Activated CD8-positive, alpha-beta memory T cell treated with anti-CD3 and anti-CD28 coated beads, Interleukin-2, amount 10 ng/mL, durations not matched to agents 7 days and 5 days (primary cell): ENCODE results near the gene PPP1R16B. TPM values are rescaled to one million over a fixed set of nuclear protein-coding genes. Genes with fewer than 3 reads are reported as not detected.
A peak's percentile ranks its signal among the peaks of the same experiment; 100 is the strongest.

ENCODE experiments used
- ATAC-seq: fragments of 150-1000 bp; cut with Tn5 transposase; one replicate; pipeline ENCODE4 v1.10.0; 2021; ENCODE audit warnings: moderate library complexity
- CTCF ChIA-PET: fragments of 350-600 bp; sonication (Branson Sonifier 250); formaldehyde crosslinking; loops from one replicate; lab custom pipeline; 2021; ENCODE audit warnings: antibody characterized with exemption; lab: Charles Lee
- DNase-seq: peaks from one replicate; pipeline ENCODE4 v3.0.0-alpha.2; 2020
- H3K27ac Mint-ChIP-seq: one replicate; pipeline ENCODE4 v1.8.0; 2021; ENCODE audit warnings: mild to moderate bottlenecking, mixed read lengths
- H3K27me3 Mint-ChIP-seq: one replicate; pipeline ENCODE4 v1.8.0; 2021; ENCODE audit warnings: mixed read lengths
- H3K36me3 Mint-ChIP-seq: one replicate; pipeline ENCODE4 v1.8.0; 2021; ENCODE audit warnings: mild to moderate bottlenecking, mixed read lengths
- H3K4me1 Mint-ChIP-seq: one replicate; pipeline ENCODE4 v1.8.0; 2021; ENCODE audit warnings: mixed read lengths
- H3K4me3 Mint-ChIP-seq: one replicate; pipeline ENCODE4 v1.8.0; 2021; ENCODE audit warnings: mild to moderate bottlenecking, moderate library complexity, mixed read lengths
- H3K9me3 Mint-ChIP-seq: one replicate; pipeline ENCODE4 v1.8.0; 2022; ENCODE audit warnings: low read depth, mixed read lengths
- total RNA-seq, 2 experiments: library from RNA; stranded (reverse); gene quantifications; one replicate each; pipeline ENCODE4 v1.2.3, GENCODE V29; 2021

The PPP1R16B gene
- total RNA-seq, result 100 to 1,000 TPM in 1 of 2 experiments, 10 to 100 TPM in 1; 86.5 to 128 TPM

DNA sequence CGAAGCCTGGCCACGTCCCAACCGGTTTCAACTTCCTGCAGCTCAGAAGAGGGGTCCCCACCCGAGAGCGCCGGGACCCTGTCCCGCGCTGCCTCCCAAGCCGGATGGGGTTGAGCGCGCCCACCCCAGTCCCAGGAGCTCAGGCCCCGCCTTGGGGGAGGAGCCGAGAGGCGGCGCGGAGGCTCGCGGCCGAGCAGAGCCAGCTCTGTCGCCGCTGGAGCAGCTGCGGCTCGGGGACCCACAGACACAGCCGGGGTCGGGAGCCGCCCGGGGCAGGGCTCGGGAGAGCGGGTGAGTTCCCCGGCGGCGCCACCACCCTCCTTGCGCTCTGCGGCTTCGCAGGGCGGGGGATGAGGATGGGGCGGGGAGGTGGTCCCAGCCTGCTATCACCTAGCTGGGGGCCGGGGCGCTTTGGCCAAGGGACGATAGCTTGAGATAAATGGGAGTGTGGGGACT, at the start of gene PPP1R16B:
PPP1R16B (plus strand) TSS at position 196 of the 456 bp plus-strand sequence. CDS start 30,229 bp downstream, outside the sequence.
- Mint-ChIP-seq H3K27ac (peak within 1 kb of the TSS; percentile 98), H3K27me3 (no peaks in the 10 kb centered on the region), H3K9me3 (no peaks in the 10 kb centered on the region), H3K4me1 (peaks cover 57% of the 10 kb centered on the region), H3K4me3 (peak within 1 kb of the TSS; percentile 88), H3K36me3 (peaks cover 29% of the 10 kb centered on the region)
- peak; percentile 86 for ATAC-seq
- peak; percentile 93 for DNase-seq
- CTCF ChIA-PET, result interaction anchor here (0.8 to 4.1 kb wide), 18 partner anchors 11 to 123 kb away, joined by 3 to 38 read pairs (median 4); partner anchors contain the start of gene FAM83D

DNA sequence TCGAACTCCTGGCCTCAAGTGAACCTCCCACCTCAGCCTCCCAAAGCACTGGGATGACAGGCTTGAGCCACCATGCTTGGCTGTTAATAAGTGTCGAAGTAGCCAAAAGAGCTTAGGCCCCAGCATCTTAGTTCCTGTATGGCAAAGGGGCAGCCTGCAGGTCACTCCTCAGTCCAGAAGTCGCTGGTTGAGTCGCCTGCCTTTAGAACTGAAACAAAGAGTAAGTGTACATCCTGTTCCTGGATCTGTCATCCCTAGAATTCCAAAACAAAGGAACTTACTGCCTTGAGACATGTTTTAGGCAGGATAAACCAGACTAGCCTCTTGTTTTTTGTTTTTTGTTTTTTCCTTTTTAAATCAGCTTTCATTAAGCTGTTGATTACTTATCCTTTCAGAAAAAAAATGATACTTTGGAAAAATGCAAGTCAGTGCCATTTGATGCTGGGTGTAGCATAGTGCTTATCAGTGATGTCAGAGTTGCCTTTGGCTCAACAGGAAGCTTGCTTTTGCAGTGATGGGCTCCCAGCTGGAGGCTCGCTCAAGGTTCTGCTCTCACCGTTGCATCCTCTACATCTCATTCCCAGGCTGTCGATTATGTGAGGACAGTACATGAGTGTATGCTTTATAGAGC, 48.2 kb upstream of the PPP1R16B start:
- DNase-seq (no peak), ATAC-seq (no peak)
- Mint-ChIP-seq H3K36me3 (peaks cover 17% of the 10 kb centered on the region), H3K4me3 (no peak overlapping the region), H3K27me3 (no peaks in the 10 kb centered on the region), H3K27ac (no peak overlapping the region), H3K4me1 (no peaks in the 10 kb centered on the region), H3K9me3 (no peaks in the 10 kb centered on the region)
- CTCF ChIA-PET, result interaction anchor here (1.2 kb wide), 1 partner anchor 33 kb away, joined by 5 read pairs; no protein-coding TSS in a partner anchor

GRCh38 chr20:38759106-38759505, 46.4 kb upstream of the PPP1R16B start:
- Mint-ChIP-seq H3K4me3 (no peak overlapping the region), H3K36me3 (peaks cover 19% of the 10 kb centered on the region), H3K27ac (no peak overlapping the region), H3K9me3 (no peaks in the 10 kb centered on the region), H3K27me3 (no peaks in the 10 kb centered on the region), H3K4me1 (peaks cover 6% of the 10 kb centered on the region)
- CTCF ChIA-PET, result no interaction called here
- ATAC-seq (no peak), DNase-seq (no peak)

DNA sequence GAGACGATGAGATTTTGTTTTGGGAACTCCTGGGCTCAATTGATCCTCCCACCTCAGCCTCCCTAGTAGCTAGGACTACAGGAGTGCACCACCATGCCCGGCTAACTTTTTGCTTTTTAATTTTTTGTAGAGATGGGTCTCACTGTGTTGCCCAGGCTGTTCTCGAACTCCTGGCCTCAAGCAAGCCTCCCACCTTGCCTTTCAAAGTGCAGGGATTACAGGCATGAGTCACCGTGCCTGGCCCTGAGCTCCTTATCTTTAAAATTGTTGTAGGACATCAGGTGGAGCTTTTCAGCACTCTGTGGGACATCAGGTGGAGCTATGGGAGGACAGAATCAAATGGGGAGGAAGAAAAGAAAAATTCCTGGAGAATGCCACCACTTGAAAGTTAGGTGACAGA, 44.5 kb upstream of the PPP1R16B start:
- no peaks in the 10 kb centered on the region for H3K9me3 Mint-ChIP-seq
- ATAC-seq, result no peak
- no peak for DNase-seq
- no peak overlapping the region for H3K27ac Mint-ChIP-seq
- peaks cover 19% of the 10 kb centered on the region for H3K36me3 Mint-ChIP-seq
- H3K4me1 Mint-ChIP-seq, result peaks cover 9% of the 10 kb centered on the region
- no peaks in the 10 kb centered on the region for H3K27me3 Mint-ChIP-seq
- no peak overlapping the region for H3K4me3 Mint-ChIP-seq
- CTCF ChIA-PET, result interaction anchor here (0.9 to 1.1 kb wide), 4 partner anchors 9 to 132 kb away, joined by 3 to 5 read pairs (median 3); no protein-coding TSS in a partner anchor

DNA sequence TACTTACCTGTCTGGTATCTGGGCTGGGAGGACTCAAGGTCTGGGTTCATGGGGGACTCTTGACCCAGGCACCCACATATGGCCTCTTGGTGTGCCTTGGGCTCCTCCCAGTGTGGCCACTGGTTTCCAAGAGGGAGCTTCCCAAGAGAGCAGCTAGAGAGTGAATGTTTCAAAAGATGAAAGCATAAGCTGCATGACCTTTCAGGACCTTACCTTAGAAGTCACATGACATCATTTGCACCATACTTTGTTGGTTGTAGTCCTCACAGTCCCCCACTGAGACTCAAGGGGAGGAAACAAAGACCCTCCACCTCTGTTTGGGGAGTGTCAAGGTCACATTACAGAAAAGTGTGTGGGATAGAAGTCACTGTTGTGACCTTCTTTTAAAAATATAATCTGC, 43.3 kb upstream of the PPP1R16B start:
- Mint-ChIP-seq H3K27me3 (no peaks in the 10 kb centered on the region), H3K4me3 (no peak overlapping the region), H3K27ac (no peak overlapping the region), H3K36me3 (peaks cover 21% of the 10 kb centered on the region), H3K9me3 (no peaks in the 10 kb centered on the region), H3K4me1 (peaks cover 9% of the 10 kb centered on the region)
- CTCF ChIA-PET, result interaction anchor here (1.6 kb wide), 1 partner anchor 103 kb away, joined by 5 read pairs; no protein-coding TSS in a partner anchor
- no peak for ATAC-seq
- no peak for DNase-seq

- no peaks in the 10 kb centered on the region for H3K27me3 Mint-ChIP-seq
- no peaks in the 10 kb centered on the region for H3K9me3 Mint-ChIP-seq
- CTCF ChIA-PET, result interaction anchor here (0.8 to 2.5 kb wide), 4 partner anchors 11 to 105 kb away, joined by 3 to 7 read pairs (median 4); no protein-coding TSS in a partner anchor
- ATAC-seq (no peak), DNase-seq (no peak)
- no peak overlapping the region for H3K27ac Mint-ChIP-seq
- no peak overlapping the region for H3K4me3 Mint-ChIP-seq
- H3K4me1 Mint-ChIP-seq, result peaks cover 9% of the 10 kb centered on the region
- H3K36me3 Mint-ChIP-seq, result peaks cover 17% of the 10 kb centered on the region
These were observed 41.9 kb upstream of the PPP1R16B start for GRCh38 chr20:38763616-38764015.

DNA sequence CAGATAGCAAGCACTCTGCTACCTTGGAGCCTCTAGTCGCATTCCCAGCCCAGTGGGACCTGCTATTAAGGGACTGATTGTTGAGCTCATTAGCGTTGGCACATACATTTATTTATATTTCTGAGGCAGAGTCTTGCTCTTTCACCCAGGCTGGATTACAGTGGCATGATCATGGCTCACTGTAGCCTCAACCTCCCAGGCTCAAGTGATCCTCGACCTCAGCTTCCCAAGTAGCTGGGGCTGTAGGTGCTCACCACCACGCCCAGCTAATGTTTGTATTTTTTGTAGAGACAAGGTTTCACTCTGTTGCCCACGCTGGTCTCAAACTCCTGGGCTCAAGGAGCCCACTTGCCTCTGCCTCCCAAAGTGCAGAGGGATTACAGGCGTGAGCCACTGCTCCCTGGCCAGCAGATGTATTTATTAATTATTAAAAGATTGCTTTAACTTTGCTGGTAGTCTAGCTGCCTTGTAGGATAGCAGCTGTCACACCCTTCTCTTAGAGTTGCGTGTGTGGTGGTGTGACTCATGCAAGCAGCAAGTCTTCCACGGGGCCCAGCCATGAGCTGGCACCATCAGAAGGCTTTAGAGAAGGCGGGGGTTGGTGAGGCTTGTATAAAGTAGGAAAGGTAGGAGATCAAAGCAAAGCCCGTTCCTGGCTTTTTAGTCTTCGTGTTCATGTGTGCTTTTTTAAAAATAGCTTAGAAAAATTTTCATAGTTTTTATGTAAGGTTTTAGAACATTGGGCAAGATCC, 40.8 kb upstream of the PPP1R16B start:
- ATAC-seq, result peak; percentile 69
- no peaks in the 10 kb centered on the region for H3K9me3 Mint-ChIP-seq
- peaks cover 9% of the 10 kb centered on the region for H3K4me1 Mint-ChIP-seq
- peaks cover 18% of the 10 kb centered on the region for H3K36me3 Mint-ChIP-seq
- H3K4me3 Mint-ChIP-seq, result no peak overlapping the region
- DNase-seq, result no peak
- CTCF ChIA-PET, result interaction anchor here (1.6 to 3.4 kb wide), 3 partner anchors 12 to 34 kb away, joined by 3 to 20 read pairs (median 7); no protein-coding TSS in a partner anchor
- H3K27me3 Mint-ChIP-seq, result no peaks in the 10 kb centered on the region
- H3K27ac Mint-ChIP-seq, result no peak overlapping the region

DNA sequence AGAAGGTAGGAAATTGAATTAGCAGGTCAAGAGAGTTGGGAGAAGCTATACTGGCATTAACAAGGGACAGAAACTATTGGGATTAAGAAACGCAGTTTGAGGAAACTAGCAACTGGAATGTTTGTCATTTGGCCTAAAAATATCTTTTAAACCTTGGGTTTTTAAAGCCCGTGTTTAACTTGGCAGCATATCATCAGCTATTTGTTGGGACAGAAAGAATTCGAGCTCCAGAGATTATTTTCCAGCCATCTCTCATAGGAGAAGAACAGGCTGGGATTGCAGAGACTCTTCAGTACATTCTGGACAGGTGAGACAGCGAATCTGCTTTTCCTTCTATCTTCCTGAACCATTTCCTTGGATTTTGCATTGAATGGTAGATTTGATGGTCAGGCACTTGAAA, 39.4 kb upstream of the PPP1R16B start:
- H3K27ac Mint-ChIP-seq, result no peak overlapping the region
- DNase-seq (no peak), ATAC-seq (no peak)
- H3K36me3 Mint-ChIP-seq, result peaks cover 18% of the 10 kb centered on the region
- CTCF ChIA-PET, result interaction anchor here (1.7 to 3.4 kb wide), 3 partner anchors 14 to 24 kb away, joined by 6 to 20 read pairs (median 7); no protein-coding TSS in a partner anchor
- no peaks in the 10 kb centered on the region for H3K27me3 Mint-ChIP-seq
- no peaks in the 10 kb centered on the region for H3K9me3 Mint-ChIP-seq
- H3K4me3 Mint-ChIP-seq, result no peak overlapping the region
- peaks cover 9% of the 10 kb centered on the region for H3K4me1 Mint-ChIP-seq

DNA sequence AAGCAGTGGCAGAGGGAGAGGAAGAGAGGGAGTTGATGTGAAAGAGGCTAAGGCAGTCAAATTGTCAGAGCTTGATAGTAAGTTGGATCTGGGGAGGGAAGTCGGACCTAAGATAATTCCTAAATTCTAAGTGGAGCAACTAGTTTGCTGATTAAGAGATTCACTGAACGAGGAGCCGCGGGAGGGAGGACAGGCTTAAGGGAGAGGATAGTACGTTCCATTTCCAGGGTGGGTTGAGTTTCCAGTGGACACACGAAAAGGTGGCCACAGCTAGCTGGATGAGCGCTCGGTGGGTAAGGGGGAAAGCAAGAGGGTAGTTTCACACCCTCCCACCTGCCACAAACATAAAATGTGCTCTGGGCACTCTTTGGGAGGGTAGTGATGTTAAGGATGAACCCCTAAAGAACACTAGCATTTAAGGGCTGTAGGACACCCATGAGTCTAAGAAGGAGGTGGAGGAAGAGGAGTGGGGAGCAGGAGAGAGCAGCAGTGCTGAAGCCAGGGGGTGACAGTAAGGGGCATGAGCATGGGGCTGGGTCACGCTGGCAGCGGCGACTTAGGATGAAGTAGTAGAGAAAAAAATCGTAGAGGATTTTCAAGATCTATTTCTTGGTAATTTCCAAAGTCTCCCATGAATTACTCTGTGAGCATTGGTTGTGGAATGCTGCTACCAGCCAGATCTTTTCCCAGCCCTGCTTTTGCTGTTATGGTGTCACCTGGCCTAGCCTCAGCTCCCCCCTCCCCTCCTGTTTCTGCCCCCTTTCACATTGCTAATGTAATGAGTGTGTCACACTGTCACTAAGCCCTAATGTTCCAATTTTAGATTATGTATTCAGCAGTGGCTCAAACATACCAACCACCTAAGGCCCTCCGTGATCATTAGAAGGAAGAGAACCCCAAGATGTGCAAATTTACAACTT, 35.9 kb upstream of the PPP1R16B start:
- DNase-seq (no peak), ATAC-seq (no peak)
- Mint-ChIP-seq H3K27ac (no peak overlapping the region), H3K9me3 (no peaks in the 10 kb centered on the region), H3K36me3 (peaks cover 30% of the 10 kb centered on the region), H3K27me3 (no peaks in the 10 kb centered on the region), H3K4me1 (peaks cover 2% of the 10 kb centered on the region), H3K4me3 (no peak overlapping the region)
- CTCF ChIA-PET, result interaction anchor here (0.9 to 1.4 kb wide), 3 partner anchors 18 to 72 kb away, joined by 3 read pairs; no protein-coding TSS in a partner anchor

DNA sequence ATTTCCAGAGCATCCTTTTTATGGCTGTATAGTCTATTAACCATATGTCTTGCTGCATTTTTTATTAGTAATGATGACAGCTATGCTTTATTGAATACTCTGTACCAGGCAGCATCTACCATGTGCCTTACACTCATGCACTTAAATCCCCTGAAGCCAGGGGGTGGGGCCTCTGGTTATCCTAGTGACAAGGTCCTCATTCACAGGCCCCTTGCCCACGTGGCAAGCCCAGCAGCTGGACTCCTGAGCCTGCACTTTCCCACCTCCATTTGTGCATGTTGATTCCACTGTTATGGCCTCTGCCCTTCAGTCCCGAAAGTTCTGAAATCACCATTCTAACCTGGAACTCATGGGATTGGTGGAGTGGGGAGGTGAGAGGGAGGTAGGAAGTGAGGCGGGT, 35.0 kb upstream of the PPP1R16B start:
- CTCF ChIA-PET, result interaction anchor here (1.4 kb wide), 1 partner anchor 19 kb away, joined by 3 read pairs; no protein-coding TSS in a partner anchor
- DNase-seq (no peak), ATAC-seq (no peak)
- Mint-ChIP-seq H3K4me1 (no peaks in the 10 kb centered on the region), H3K27me3 (no peaks in the 10 kb centered on the region), H3K36me3 (peaks cover 30% of the 10 kb centered on the region), H3K27ac (no peak overlapping the region), H3K9me3 (no peaks in the 10 kb centered on the region), H3K4me3 (no peak overlapping the region)

- CTCF ChIA-PET, result interaction anchor here (1.4 kb wide), 1 partner anchor 19 kb away, joined by 3 read pairs; no protein-coding TSS in a partner anchor
- Mint-ChIP-seq H3K9me3 (no peaks in the 10 kb centered on the region), H3K4me1 (peaks cover under 1% of the 10 kb centered on the region), H3K27ac (no peak overlapping the region), H3K36me3 (peaks cover 28% of the 10 kb centered on the region), H3K4me3 (no peak overlapping the region), H3K27me3 (no peaks in the 10 kb centered on the region)
- no peak for ATAC-seq
- no peak for DNase-seq
These were observed 34.5 kb upstream of the PPP1R16B start for GRCh38 chr20:38770970-38771369.

- DNase-seq, result no peak
- Mint-ChIP-seq H3K36me3 (peaks cover 27% of the 10 kb centered on the region), H3K4me1 (peaks cover 5% of the 10 kb centered on the region), H3K4me3 (no peak overlapping the region), H3K9me3 (no peaks in the 10 kb centered on the region), H3K27me3 (no peaks in the 10 kb centered on the region), H3K27ac (no peak overlapping the region)
- CTCF ChIA-PET, result no interaction called here
- ATAC-seq, result no peak
These were observed 33.9 kb upstream of the PPP1R16B start for GRCh38 chr20:38771621-38772020.
